Chondrocyte (in vitro differentiated cells): ENCODE data around the gene OXNAD1. TPM values are rescaled to one million over a fixed set of nuclear protein-coding genes. Genes with fewer than 3 reads are reported as not detected.
A peak's percentile ranks its signal among the peaks of the same experiment; 100 is the strongest.

Experiments used
- DNase-seq: peaks from one replicate; pipeline ENCODE4 v3.0.0; 2021; ENCODE audit warnings: mixed read lengths, low spot score
- H3K27ac Mint-ChIP-seq: one replicate; pipeline ENCODE4 v1.8.0; 2021; ENCODE audit warnings: mild to moderate bottlenecking, moderate library complexity, mixed read lengths; ENCODE audit not compliant: unreplicated experiment
- H3K27me3 Mint-ChIP-seq: 2 replicates; pipeline ENCODE4 v1.8.0; 2021; ENCODE audit warnings: low read depth, mixed read lengths
- H3K36me3 Mint-ChIP-seq: 2 replicates; pipeline ENCODE4 v1.8.0; 2021; ENCODE audit warnings: low read depth, mixed read lengths
- H3K4me1 Mint-ChIP-seq: 2 replicates; pipeline ENCODE4 v1.8.0; 2021; ENCODE audit warnings: low read depth, mild to moderate bottlenecking, mixed read lengths
- H3K4me3 Mint-ChIP-seq: one replicate; pipeline ENCODE4 v1.8.0; 2021; ENCODE audit warnings: mild to moderate bottlenecking, moderate library complexity, mixed read lengths; ENCODE audit not compliant: unreplicated experiment
- H3K9me3 Mint-ChIP-seq: 2 replicates; pipeline ENCODE4 v1.8.0; 2021; ENCODE audit warnings: low read depth, mixed read lengths
- total RNA-seq: library from RNA; stranded (reverse); gene quantifications from 3 replicates; pipeline ENCODE4 v1.2.1, GENCODE V29; 2021
- TF ChIP-seq, protein P1 (sequence below): fragments of 200-600 bp; sonication (generic); IDR thresholded peaks from 2 replicates; pipeline ENCODE4 v1.5.0; 2021; ENCODE audit warnings: antibody characterized with exemption, mild to moderate bottlenecking, moderate library complexity

Gene OXNAD1
- total RNA-seq, 1 donor from 2014 or later = 6.7 TPM

DNA sequence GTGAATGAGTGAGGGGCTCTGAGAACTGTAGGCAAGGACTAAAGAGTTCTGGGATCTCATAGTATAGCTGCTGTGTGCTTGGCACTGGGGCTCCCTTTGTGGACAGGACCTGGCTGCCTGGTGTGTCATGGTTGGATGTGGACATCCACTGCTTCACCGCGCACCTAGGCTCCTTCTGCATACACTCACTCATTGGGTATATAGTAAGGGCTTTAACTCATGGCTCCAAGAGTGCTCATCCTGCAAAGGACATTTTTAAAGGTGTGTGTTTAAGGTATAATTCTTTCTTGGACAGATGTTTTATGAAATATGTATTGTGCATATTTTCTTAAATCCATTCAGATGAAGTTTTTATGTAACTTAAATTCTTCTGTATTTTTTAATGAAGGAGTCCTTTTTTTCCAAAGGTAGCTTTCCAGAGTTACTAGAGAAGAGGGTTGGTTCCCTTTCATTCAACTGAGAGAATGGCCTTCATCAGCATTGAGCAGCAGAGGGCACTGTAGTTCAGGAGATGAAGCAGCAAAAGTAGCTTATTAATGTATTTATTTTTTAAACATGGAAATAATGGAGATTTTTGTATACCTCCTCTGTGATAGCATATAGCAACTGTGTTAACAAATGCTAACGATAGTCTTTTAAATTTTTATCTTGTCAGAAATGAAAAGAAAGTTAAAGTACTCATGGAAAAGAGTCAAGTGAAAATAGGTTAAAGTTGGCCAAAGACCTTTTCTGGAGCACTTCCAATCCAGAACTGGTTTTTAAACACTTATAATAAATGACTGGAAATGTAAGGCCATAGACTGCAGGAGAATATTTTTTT, 25.2 kb downstream of the OXNAD1 start:
- Mint-ChIP-seq H3K36me3 (peaks cover 7% of the 10 kb centered on the region), H3K9me3 (peaks cover 7% of the 10 kb centered on the region), H3K27me3 (no peaks in the 10 kb centered on the region), H3K27ac (peak overlapping the region; percentile 32), H3K4me1 (peaks cover 28% of the 10 kb centered on the region), H3K4me3 (no peak overlapping the region)
- DNase-seq = no peak
- TF ChIP-seq, protein P1, sequence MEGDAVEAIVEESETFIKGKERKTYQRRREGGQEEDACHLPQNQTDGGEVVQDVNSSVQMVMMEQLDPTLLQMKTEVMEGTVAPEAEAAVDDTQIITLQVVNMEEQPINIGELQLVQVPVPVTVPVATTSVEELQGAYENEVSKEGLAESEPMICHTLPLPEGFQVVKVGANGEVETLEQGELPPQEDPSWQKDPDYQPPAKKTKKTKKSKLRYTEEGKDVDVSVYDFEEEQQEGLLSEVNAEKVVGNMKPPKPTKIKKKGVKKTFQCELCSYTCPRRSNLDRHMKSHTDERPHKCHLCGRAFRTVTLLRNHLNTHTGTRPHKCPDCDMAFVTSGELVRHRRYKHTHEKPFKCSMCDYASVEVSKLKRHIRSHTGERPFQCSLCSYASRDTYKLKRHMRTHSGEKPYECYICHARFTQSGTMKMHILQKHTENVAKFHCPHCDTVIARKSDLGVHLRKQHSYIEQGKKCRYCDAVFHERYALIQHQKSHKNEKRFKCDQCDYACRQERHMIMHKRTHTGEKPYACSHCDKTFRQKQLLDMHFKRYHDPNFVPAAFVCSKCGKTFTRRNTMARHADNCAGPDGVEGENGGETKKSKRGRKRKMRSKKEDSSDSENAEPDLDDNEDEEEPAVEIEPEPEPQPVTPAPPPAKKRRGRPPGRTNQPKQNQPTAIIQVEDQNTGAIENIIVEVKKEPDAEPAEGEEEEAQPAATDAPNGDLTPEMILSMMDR = peak; percentile 98

DNA sequence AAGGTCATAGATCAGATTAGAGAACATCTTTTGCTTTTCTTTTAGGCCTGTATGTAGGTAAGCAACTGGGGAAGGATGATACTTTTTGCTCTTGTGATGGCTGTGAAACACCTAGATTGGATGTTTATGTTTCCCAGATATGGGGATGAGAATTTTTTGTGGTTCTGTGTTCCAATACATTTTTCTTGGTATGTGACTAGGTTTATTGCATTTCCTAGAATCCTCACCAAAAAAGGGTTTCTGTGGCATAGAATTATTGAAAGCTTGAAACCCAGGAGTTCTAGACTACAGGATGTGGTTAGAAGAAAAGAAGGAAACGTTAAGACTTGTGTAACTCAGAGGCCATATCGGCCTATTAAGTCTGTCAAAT, 25.8 kb downstream of the OXNAD1 start:
- H3K36me3 Mint-ChIP-seq = peaks cover 13% of the 10 kb centered on the region
- H3K4me1 Mint-ChIP-seq = peaks cover 28% of the 10 kb centered on the region
- TF ChIP-seq, protein P1 = no peak
- no peak overlapping the region for H3K4me3 Mint-ChIP-seq
- no peaks in the 10 kb centered on the region for H3K27me3 Mint-ChIP-seq
- no peak for DNase-seq
- peak overlapping the region; percentile 32 for H3K27ac Mint-ChIP-seq
- H3K9me3 Mint-ChIP-seq = peaks cover 7% of the 10 kb centered on the region

DNA sequence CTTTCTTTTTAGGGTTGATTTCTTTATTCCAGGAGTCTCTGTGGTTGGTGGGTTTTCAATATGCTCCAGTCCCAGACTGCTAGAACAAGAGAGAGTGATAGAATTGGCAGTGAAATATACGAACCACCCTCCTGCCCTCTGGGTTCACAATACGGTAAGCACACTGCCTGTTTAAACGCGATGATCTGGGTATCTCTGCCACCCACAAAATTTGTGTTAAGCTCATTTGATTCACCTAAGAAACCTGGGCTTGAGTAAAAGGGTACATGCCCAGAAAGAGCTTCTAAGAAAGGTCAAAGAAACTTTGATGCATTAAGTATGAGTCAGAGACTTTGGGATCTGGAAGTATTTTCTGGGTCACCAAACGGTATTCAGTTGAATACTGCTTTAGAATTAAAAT, 29.8 kb downstream of the OXNAD1 start:
- Mint-ChIP-seq H3K4me3 (no peak overlapping the region), H3K27me3 (no peaks in the 10 kb centered on the region), H3K36me3 (peaks cover 25% of the 10 kb centered on the region), H3K9me3 (peaks cover 10% of the 10 kb centered on the region), H3K4me1 (peaks cover 26% of the 10 kb centered on the region), H3K27ac (no peak overlapping the region)
- no peak for DNase-seq
- TF ChIP-seq, protein P1 = no peak

DNA sequence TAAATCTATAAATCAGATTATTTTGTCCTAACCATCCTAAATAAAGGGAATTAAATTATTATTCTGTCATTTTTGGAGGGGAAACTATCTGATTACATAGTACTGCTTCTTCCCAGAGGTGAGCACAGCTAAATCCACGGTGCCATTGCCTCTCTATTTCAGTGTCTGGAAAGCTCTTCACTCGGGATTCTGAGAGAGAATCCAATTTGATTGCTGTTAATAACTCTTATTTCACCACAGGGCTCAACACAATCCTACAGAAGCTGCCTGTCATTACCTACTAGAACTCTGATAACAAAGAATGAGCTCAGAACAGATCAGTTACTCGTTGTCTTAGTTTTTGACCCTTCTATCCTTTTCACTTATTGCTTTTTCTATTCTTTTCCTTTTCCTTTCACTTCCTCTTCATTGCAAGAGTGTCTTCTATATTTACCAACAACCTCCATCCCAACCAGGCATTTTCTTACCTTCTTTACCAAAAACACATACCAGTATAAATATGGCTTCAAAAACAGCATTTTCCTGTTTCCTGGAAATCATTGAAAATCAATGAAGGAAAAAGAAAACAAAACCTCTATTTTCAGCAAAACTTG, 30.4 kb downstream of the OXNAD1 start:
- no peak for DNase-seq
- Mint-ChIP-seq H3K9me3 (peaks cover 10% of the 10 kb centered on the region), H3K27ac (no peak overlapping the region), H3K4me3 (no peak overlapping the region), H3K36me3 (peaks cover 25% of the 10 kb centered on the region), H3K27me3 (no peaks in the 10 kb centered on the region), H3K4me1 (peaks cover 23% of the 10 kb centered on the region)
- TF ChIP-seq, protein P1 = no peak

DNA sequence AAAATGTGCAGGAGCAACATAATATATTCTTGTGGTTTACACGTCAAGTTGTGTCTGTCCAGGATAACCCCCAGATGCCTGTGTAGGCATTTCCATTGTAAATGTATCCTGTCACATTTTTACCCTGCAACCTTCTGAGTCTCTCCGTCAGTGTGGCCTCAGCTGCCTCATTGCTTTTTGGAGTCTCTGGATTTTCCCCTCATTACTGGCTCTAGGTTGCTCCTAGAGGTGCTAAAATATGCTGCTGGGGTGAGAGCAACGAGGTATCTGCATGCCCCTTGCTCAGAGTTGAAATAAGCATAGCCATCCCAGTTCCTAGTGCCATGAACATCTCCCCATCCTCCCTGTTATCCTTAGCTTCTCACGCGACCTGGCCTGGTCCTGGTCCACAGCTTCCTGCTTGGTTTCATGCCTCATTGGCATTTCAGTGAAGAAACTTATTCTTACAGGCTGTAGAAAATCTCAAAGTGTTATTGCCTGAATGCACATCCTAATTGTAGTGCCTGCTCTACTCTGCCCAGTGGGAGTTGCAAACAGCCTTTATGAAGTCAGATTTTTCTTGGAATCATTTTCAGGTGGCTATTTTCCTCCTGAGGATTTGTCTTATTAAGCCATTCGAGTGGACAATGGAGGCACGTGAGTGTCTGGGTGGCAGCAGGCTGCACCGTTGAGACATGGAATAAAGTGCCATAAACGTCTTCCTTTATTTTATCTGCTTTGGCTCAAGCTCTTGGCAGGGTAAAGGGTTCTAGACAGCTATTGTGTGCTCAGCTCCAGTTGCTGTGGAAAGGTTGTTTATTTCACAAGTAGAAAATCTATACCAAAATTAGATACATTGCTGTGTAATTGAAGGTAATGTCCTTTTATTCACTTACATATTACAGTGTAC, 33.2 kb downstream of the OXNAD1 start:
- DNase-seq = no peak
- H3K36me3 Mint-ChIP-seq = peaks cover 31% of the 10 kb centered on the region
- peaks cover 11% of the 10 kb centered on the region for H3K4me1 Mint-ChIP-seq
- TF ChIP-seq, protein P1 = no peak
- no peak overlapping the region for H3K4me3 Mint-ChIP-seq
- peaks cover 10% of the 10 kb centered on the region for H3K9me3 Mint-ChIP-seq
- no peaks in the 10 kb centered on the region for H3K27me3 Mint-ChIP-seq
- no peak overlapping the region for H3K27ac Mint-ChIP-seq
